OCI-LY7 (cell line): ENCODE results near the gene NEDD8. TPM values are rescaled to one million over a fixed set of nuclear protein-coding genes. Genes with fewer than 3 reads are reported as not detected.

Experiments used
- BruUV-seq: library from RNA; stranded (reverse); fragments of 400-500 nt; replicated peaks from 2 replicates; lab custom pipeline; 2021; lab: Mats Ljungman, UMichigan
- CTCF ChIA-PET: fragments of 300-600 bp; sonication (Branson Sonifier 250); formaldehyde crosslinking; loops from one replicate; lab custom pipeline; 2022; ENCODE audit warnings: antibody characterized with exemption; ENCODE audit not compliant: unreplicated experiment; lab: Charles Lee
- POLR2A ChIA-PET: fragments of 300-600 bp; sonication (Branson Sonifier 250); formaldehyde crosslinking; loops from one replicate; lab custom pipeline; 2022; ENCODE audit warnings: antibody characterized with exemption; lab: Charles Lee
- DNase-seq: peaks from one replicate; pipeline ENCODE4 v3.0.0-alpha.2; 2015; ENCODE audit warnings: low spot score
- H2AFZ ChIP-seq: fragments of 200-600 bp; sonication (generic), shearing (Covaris generic); 2 replicates; pipeline ENCODE4 v1.6.1; 2014; ENCODE audit warnings: mild to moderate bottlenecking, antibody characterized with exemption, low read length, moderate library complexity
- H3K27ac ChIP-seq: fragments of 200-600 bp; sonication (generic); 2 replicates; pipeline ENCODE4 v1.5.1; 2014; ENCODE audit warnings: mixed run types, low read depth, mild to moderate bottlenecking, moderate library complexity, low read length, inconsistent platforms; ENCODE audit not compliant: poor library complexity, severe bottlenecking
- H3K36me3 ChIP-seq: fragments of 200-600 bp; sonication (generic); 2 replicates; pipeline ENCODE4 v1.6.1; 2014; ENCODE audit warnings: mild to moderate bottlenecking, antibody characterized with exemption, low read length, moderate library complexity, mixed read lengths; ENCODE audit not compliant: insufficient read depth
- H3K4me1 ChIP-seq: fragments of 200-600 bp; sonication (generic); 2 replicates; pipeline ENCODE4 v1.5.1; 2014; ENCODE audit warnings: mild to moderate bottlenecking, low read length; ENCODE audit not compliant: insufficient read depth, poor library complexity, severe bottlenecking
- H3K4me2 ChIP-seq: fragments of 200-600 bp; sonication (generic); 2 replicates; pipeline ENCODE4 v1.6.1; 2014; ENCODE audit warnings: mild to moderate bottlenecking, low read length
- H3K4me3 ChIP-seq: fragments of 200-600 bp; sonication (generic); 2 replicates; pipeline ENCODE4 v1.5.1; 2014; ENCODE audit warnings: mild to moderate bottlenecking, low read depth, low read length; ENCODE audit not compliant: poor library complexity, severe bottlenecking
- H3K79me2 ChIP-seq: fragments of 200-600 bp; sonication (generic); 2 replicates; pipeline ENCODE4 v1.6.1; 2016; ENCODE audit warnings: low read depth, mild to moderate bottlenecking, low read length, moderate library complexity, mixed read lengths; ENCODE audit not compliant: insufficient read depth
- H3K9me2 ChIP-seq: fragments of 200-600 bp; sonication (generic); 2 replicates; pipeline ENCODE4 v1.6.1; 2016; ENCODE audit warnings: mild to moderate bottlenecking, low read length, mixed read lengths; ENCODE audit not compliant: insufficient read depth
- H3K9me3 ChIP-seq: fragments of 200-600 bp; sonication (generic); 2 replicates; pipeline ENCODE4 v1.6.1; 2014; ENCODE audit warnings: mild to moderate bottlenecking, mixed run types, low read length, mixed read lengths
- H4K20me1 ChIP-seq: fragments of 200-600 bp; sonication (generic); 2 replicates; pipeline ENCODE4 v1.6.1; 2014; ENCODE audit warnings: mild to moderate bottlenecking, antibody characterized with exemption, low read length, moderate library complexity, mixed read lengths; ENCODE audit not compliant: insufficient read depth
- EZH2phosphoT487 ChIP-seq: fragments of 200-600 bp; sonication (generic); IDR thresholded peaks from 2 replicates; pipeline ENCODE4 v1.6.1; 2018; ENCODE audit warnings: low read depth, borderline replicate concordance, mild to moderate bottlenecking, mixed run types, antibody characterized with exemption, low read length, moderate library complexity, mixed read lengths
- intact Hi-C: fragments of 100-400 bp; cut with micrococcal nuclease; formaldehyde crosslinking; loops from one replicate; pipeline ENCODE4 v1.10.0; 2022; ENCODE audit not compliant: unreplicated experiment
- total RNA-seq, 2 experiments: library from RNA; depleted of rRNA in 1 of 2; stranded (reverse); fragments of >200 nt in 1 of 2; shearing (Covaris generic) in 1 of 2; gene quantifications; 2 replicates each; pipeline ENCODE4 v1.2.3, GENCODE V29; 2014 to 2022
- TF ChIP-seq, protein P1 (sequence below): fragments of 200-600 bp; sonication (generic); conservative IDR thresholded peaks from 2 replicates; pipeline ENCODE4 v1.5.1; 2014; ENCODE audit warnings: mild to moderate bottlenecking, antibody characterized with exemption, low read length, moderate library complexity, mixed read lengths

The NEDD8 gene
- total RNA-seq, 2 experiments from 2014 or later, result 167 to 174 TPM

DNA sequence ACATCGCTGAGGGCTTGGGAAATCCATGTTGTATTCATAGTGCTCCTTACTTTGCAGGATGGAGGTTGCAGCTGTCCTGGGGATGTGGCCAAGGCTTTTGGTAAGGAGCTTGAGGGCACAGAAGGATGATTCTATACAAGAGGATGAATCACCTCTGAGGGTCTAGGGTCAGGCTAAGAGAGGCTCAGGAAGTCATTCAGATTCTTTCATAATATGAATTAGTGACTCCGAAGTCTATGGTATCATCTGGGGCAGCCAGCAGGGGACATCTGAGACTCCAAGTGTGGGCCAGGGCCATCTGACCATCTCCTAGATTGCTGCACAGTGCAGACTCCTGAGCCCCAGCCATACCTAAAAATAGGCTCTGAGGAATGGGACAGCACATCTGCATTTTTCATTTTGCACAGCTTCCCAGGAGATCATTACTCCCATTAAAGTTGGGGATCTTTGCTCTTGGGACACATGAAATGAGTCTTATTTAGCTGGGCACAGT is 5.3 kb upstream of the NEDD8 start:
- no peak overlapping the region for H2AFZ ChIP-seq
- H3K27ac ChIP-seq, result no peak overlapping the region
- H3K9me2 ChIP-seq, result no peaks in the 10 kb centered on the region
- H3K9me3 ChIP-seq, result no peaks in the 10 kb centered on the region
- peaks cover 38% of the 10 kb centered on the region for H3K4me1 ChIP-seq
- no peak for TF ChIP-seq EZH2phosphoT487
- TF ChIP-seq, protein P1, sequence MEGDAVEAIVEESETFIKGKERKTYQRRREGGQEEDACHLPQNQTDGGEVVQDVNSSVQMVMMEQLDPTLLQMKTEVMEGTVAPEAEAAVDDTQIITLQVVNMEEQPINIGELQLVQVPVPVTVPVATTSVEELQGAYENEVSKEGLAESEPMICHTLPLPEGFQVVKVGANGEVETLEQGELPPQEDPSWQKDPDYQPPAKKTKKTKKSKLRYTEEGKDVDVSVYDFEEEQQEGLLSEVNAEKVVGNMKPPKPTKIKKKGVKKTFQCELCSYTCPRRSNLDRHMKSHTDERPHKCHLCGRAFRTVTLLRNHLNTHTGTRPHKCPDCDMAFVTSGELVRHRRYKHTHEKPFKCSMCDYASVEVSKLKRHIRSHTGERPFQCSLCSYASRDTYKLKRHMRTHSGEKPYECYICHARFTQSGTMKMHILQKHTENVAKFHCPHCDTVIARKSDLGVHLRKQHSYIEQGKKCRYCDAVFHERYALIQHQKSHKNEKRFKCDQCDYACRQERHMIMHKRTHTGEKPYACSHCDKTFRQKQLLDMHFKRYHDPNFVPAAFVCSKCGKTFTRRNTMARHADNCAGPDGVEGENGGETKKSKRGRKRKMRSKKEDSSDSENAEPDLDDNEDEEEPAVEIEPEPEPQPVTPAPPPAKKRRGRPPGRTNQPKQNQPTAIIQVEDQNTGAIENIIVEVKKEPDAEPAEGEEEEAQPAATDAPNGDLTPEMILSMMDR, result no peak
- no peak overlapping the region for H3K4me2 ChIP-seq
- no TSS peak for BruUV-seq
- H4K20me1 ChIP-seq, result no peaks in the 10 kb centered on the region
- ChIA-PET POLR2A (interaction anchor here (1.9 kb wide), 1 partner anchor 41 kb away, joined by 5 read pairs; no protein-coding TSS in a partner anchor), CTCF (no interaction called here)
- no peak overlapping the region for H3K4me3 ChIP-seq
- H3K36me3 ChIP-seq, result peaks cover 73% of the 10 kb centered on the region
- no peak for DNase-seq
- peaks cover 32% of the 10 kb centered on the region; the same call in 1 of the 2 replicates for H3K79me2 ChIP-seq
- intact Hi-C loops, result no loop called here

DNA sequence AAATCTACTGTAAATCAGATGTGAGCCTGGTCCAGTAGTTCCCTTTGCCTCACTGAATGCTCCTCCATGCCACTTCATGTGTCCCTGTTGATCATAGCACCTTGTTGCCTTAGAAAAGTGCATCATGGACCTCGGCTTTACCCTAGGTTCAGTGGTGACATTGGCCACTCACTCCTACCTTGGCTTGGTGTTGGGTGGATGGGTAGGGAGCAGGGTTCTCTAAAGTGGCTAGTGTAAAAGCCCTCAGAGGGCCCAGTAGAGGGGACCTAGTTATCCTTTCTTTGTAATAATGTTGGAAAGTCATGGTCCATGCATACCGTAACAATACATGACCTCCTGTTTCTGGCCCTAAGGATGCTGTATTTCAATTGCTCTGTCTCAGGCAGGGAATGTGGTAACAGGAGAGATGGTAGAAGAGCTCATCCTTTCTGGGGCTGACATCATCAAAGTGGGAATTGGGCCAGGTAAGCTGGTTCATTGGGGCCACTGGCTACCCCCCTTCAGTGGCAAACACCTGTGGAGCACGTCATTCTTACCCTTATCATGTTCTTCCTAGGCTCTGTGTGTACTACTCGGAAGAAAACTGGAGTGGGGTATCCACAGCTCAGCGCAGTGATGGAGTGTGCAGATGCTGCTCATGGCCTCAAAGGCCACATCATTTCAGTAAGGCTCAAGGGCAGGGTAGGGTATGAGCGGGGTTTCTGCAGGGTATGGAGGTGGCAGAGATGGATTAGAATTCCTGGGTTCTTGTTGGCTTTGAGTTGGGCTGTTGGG is 4.7 kb upstream of the NEDD8 start:
- H3K4me2 ChIP-seq, result no peak overlapping the region
- intact Hi-C loops, result no loop called here
- peaks cover 38% of the 10 kb centered on the region for H3K4me1 ChIP-seq
- no peaks in the 10 kb centered on the region for H3K9me2 ChIP-seq
- H3K9me3 ChIP-seq, result no peaks in the 10 kb centered on the region
- no peak overlapping the region for H3K27ac ChIP-seq
- POLR2A ChIA-PET, result interaction anchor here (0.7 to 1.9 kb wide), 2 partner anchors 41 to 61 kb away, joined by 3 to 5 read pairs; no protein-coding TSS in a partner anchor
- H2AFZ ChIP-seq, result no peak overlapping the region
- H3K79me2 ChIP-seq, result peaks cover 32% of the 10 kb centered on the region; the same call in 1 of the 2 replicates
- no peak for DNase-seq
- no peak overlapping the region for H3K4me3 ChIP-seq
- H4K20me1 ChIP-seq, result no peaks in the 10 kb centered on the region
- CTCF ChIA-PET, result no interaction called here
- TF ChIP-seq EZH2phosphoT487, result no peak
- TF ChIP-seq, protein P1, result no peak
- BruUV-seq, result no TSS peak
- H3K36me3 ChIP-seq, result peaks cover 73% of the 10 kb centered on the region
